ENCODE measurements around the gene CAMTA2. TPM values are rescaled to one million over a fixed set of nuclear protein-coding genes. Genes with fewer than 3 reads are reported as not detected.

CAMTA2 gene
- polyA plus RNA-seq, 3 donors, result 7.1 to 88.9 (median 7.6) TPM

- H3K4me1 Mint-ChIP-seq, result peaks cover 67% of the 10 kb centered on the region
- Histone ChIP-seq H3K9ac (ENCODE audit: insufficient read depth, low read length, poor library complexity, severe bottlenecking) (peak overlapping the region; percentile 61), H2AFZ (ENCODE audit: insufficient read depth, low read depth, low read length, poor library complexity, severe bottlenecking) (no peak overlapping the region)
Measured at GRCh38 chr17:4944163-4944553, 43.3 kb downstream of the CAMTA2 start.

GRCh38 chr17:4942760-4943508 lies 44.5 kb downstream of the CAMTA2 start:
- WGBS (ENCODE audit: insufficient coverage), result 97% methylated on average over 3 of the region's 13 CpGs
- H3K4me1 Mint-ChIP-seq, result peaks cover 74% of the 10 kb centered on the region
- H3K36me3 Mint-ChIP-seq, result peaks cover 52 to 59% of the 10 kb centered on the region in 2 donors
- Histone ChIP-seq H3K36me3 (replicated peaks in 1 of 2; ENCODE audit: control insufficient read depth in 1 of 2, insufficient read depth in 2 of 2, low read length in 2 of 2) (peaks cover 37 to 49% of the 10 kb centered on the region in 2 donors), H3K27me3 (ENCODE audit: control insufficient read depth in 2 of 2, insufficient read depth in 2 of 2, low read length in 2 of 2) (no peaks in the 10 kb centered on the region), H3K9ac (ENCODE audit: insufficient read depth, low read length, poor library complexity, severe bottlenecking) (no peak overlapping the region), H2AFZ (ENCODE audit: insufficient read depth, low read depth, low read length, poor library complexity, severe bottlenecking) (no peak overlapping the region), H3K9me3 (replicated peaks in 1 of 2; ENCODE audit: control insufficient read depth in 1 of 2, insufficient read depth in 1 of 2, low read length in 2 of 2) (no peaks in the 10 kb centered on the region), H4K20me1 (ENCODE audit: insufficient read depth, low read length) (peaks cover 77% of the 10 kb centered on the region), H3K79me2 (ENCODE audit: insufficient read depth, low read length) (peaks cover 94% of the 10 kb centered on the region), H3K4me2 (replicated peaks; ENCODE audit: extremely low read depth, low read length, poor library complexity, severe bottlenecking) (peak overlapping the region; percentile 98), H3K27ac (ENCODE audit: low read depth in 1 of 2, low read length in 2 of 2) (peak overlapping the region; percentile 85 to 94), H3K4me3 (replicated peaks in 1 of 3; ENCODE audit: low read depth in 2 of 3, low read length in 3 of 3) (peak overlapping the region in 1 of 3 experiments; percentile 94), H3K4me1 (ENCODE audit: control insufficient read depth in 1 of 2, insufficient read depth in 2 of 2, low read length in 2 of 2) (peaks cover 74 to 82% of the 10 kb centered on the region in 2 donors)
- no peaks in the 10 kb centered on the region for H3K9me3 Mint-ChIP-seq
- no peak for DNase-seq
- no peak overlapping the region for H3K4me3 Mint-ChIP-seq
- intact Hi-C loops (cut with micrococcal nuclease), result no loop called here
- TF ChIP-seq CTCF (IDR thresholded peaks at IDR 0.05), result no peak
- H3K27me3 Mint-ChIP-seq (ENCODE audit: low read depth in 3 of 3), result peaks cover 0 to 5% (median 0%) of the 10 kb centered on the region in 3 donors
- peak overlapping the region; percentile 63 to 99 (median 97) for H3K27ac Mint-ChIP-seq

More at GRCh38 chr17:4944163-4944553, 43.3 kb downstream of the CAMTA2 start:
- Mint-ChIP-seq H3K9me3 (no peaks in the 10 kb centered on the region), H3K36me3 (peaks cover 44 to 51% of the 10 kb centered on the region in 2 donors), H3K27me3 (ENCODE audit: low read depth in 3 of 3) (peaks cover 0 to 5% (median 0%) of the 10 kb centered on the region in 3 donors), H3K27ac (peak overlapping the region; percentile 95 to 99 (median 97)), H3K4me3 (peak overlapping the region; percentile 68 to 86)
- TF ChIP-seq CTCF (IDR thresholded peaks at IDR 0.05), result no peak
- H3K4me1 ChIP-seq (ENCODE audit: control insufficient read depth in 1 of 2, insufficient read depth in 2 of 2, low read length in 2 of 2), result peaks cover 65 to 77% of the 10 kb centered on the region in 2 donors
- H3K36me3 ChIP-seq (replicated peaks in 1 of 2; ENCODE audit: control insufficient read depth in 1 of 2, insufficient read depth in 2 of 2, low read length in 2 of 2), result peaks cover 32 to 43% of the 10 kb centered on the region in 2 donors
- H3K27ac ChIP-seq (ENCODE audit: low read depth in 1 of 2, low read length in 2 of 2), result peak overlapping the region; percentile 85 to 94
- no peaks in the 10 kb centered on the region for H3K27me3 ChIP-seq (ENCODE audit: control insufficient read depth in 2 of 2, insufficient read depth in 2 of 2, low read length in 2 of 2)
- intact Hi-C loops (cut with micrococcal nuclease), result no loop called here
- peak overlapping the region; percentile 98 for H3K4me2 ChIP-seq (replicated peaks; ENCODE audit: extremely low read depth, low read length, poor library complexity, severe bottlenecking)
- H3K4me3 ChIP-seq (replicated peaks in 1 of 3; ENCODE audit: low read depth in 2 of 3, low read length in 3 of 3), result peak overlapping the region in 1 of 3 experiments; percentile 94
- peaks cover 72% of the 10 kb centered on the region for H4K20me1 ChIP-seq (ENCODE audit: insufficient read depth, low read length)
- peak in 2 of 3 donors; percentile 56 to 65 for DNase-seq
- H3K9me3 ChIP-seq (replicated peaks in 1 of 2; ENCODE audit: control insufficient read depth in 1 of 2, insufficient read depth in 1 of 2, low read length in 2 of 2), result no peaks in the 10 kb centered on the region
- peaks cover 86% of the 10 kb centered on the region for H3K79me2 ChIP-seq (ENCODE audit: insufficient read depth, low read length)
- 0% methylated on average over 2 of the region's 3 CpGs for WGBS (ENCODE audit: insufficient coverage)
